WTC11 (cell line): Measurements from ENCODE around the gene MAN1A2. TPM values are rescaled to one million over a fixed set of nuclear protein-coding genes. Genes with fewer than 3 reads are reported as not detected.

Source experiments
- ATAC-seq: fragments of 200-7000 bp; cut with Tn5 transposase; 2 replicates; pipeline ENCODE4 v1.10.0; 2021; ENCODE audit warnings: mild to moderate bottlenecking, moderate library complexity
- CTCF ChIA-PET: fragments of 300-600 bp; sonication (Branson Sonifier 250); formaldehyde crosslinking; loops from one replicate; lab custom pipeline; 2021; ENCODE audit warnings: antibody characterized with exemption; lab: Charles Lee
- POLR2A ChIA-PET: fragments of 350-600 bp; sonication (Branson Sonifier 250); formaldehyde crosslinking; loops from one replicate; lab custom pipeline; 2021; ENCODE audit warnings: antibody characterized with exemption; lab: Charles Lee
- DNase-seq: peaks from one replicate; pipeline ENCODE4 v3.0.0; 2021; ENCODE audit warnings: low spot score
- H3K27ac Mint-ChIP-seq: 2 replicates; pipeline ENCODE4 v1.8.0; 2021; ENCODE audit warnings: mixed read lengths
- H3K27me3 Mint-ChIP-seq: 2 replicates; pipeline ENCODE4 v1.8.0; 2021; ENCODE audit warnings: low read depth, mild to moderate bottlenecking, moderate library complexity, mixed read lengths
- H3K36me3 Mint-ChIP-seq: 2 replicates; pipeline ENCODE4 v1.8.0; 2021; ENCODE audit warnings: mixed read lengths
- H3K4me1 Mint-ChIP-seq: 2 replicates; pipeline ENCODE4 v1.8.0; 2022; ENCODE audit warnings: mixed read lengths
- H3K4me3 Mint-ChIP-seq: 2 replicates; pipeline ENCODE4 v1.8.0; 2021; ENCODE audit warnings: mild to moderate bottlenecking, moderate library complexity, mixed read lengths
- H3K9me3 Mint-ChIP-seq: 2 replicates; pipeline ENCODE4 v1.8.0; 2021; ENCODE audit warnings: mixed read lengths
- ATF1 ChIP-seq: sonication (generic); formaldehyde crosslinking; IDR thresholded peaks from 2 replicates; pipeline ENCODE4 v1.8.1; 2023; ENCODE audit warnings: mild to moderate bottlenecking, moderate library complexity, missing genetic modification reagents
- CREM ChIP-seq: sonication (generic); formaldehyde crosslinking; IDR thresholded peaks from 2 replicates; pipeline ENCODE4 v1.8.1; 2022; ENCODE audit warnings: mild to moderate bottlenecking, missing genetic modification reagents, moderate library complexity
- E2F4 ChIP-seq: sonication (generic); formaldehyde crosslinking; IDR thresholded peaks from 2 replicates; pipeline ENCODE4 v1.8.1; 2022; ENCODE audit warnings: low read depth, mild to moderate bottlenecking, moderate library complexity, missing genetic modification reagents, borderline replicate concordance
- ELF4 ChIP-seq: sonication (generic); formaldehyde crosslinking; IDR thresholded peaks from 2 replicates; pipeline ENCODE4 v1.8.1; 2022; ENCODE audit warnings: low read depth, mild to moderate bottlenecking, moderate library complexity, missing genetic modification reagents
- FOXP1 ChIP-seq: sonication (generic); formaldehyde crosslinking; IDR thresholded peaks from 2 replicates; pipeline ENCODE4 v1.8.0; 2022; ENCODE audit warnings: missing genetic modification reagents, mild to moderate bottlenecking, moderate library complexity, borderline replicate concordance
- HMGA2 ChIP-seq: fragments of 250-450 bp; sonication (Bioruptor Pico); IDR thresholded peaks from 2 replicates; pipeline ENCODE4 v1.4.0; 2021; ENCODE audit warnings: mild to moderate bottlenecking, moderate library complexity
- IRF1 ChIP-seq: sonication (generic); formaldehyde crosslinking; IDR thresholded peaks from 2 replicates; pipeline ENCODE4 v1.8.0; 2023; ENCODE audit warnings: missing genetic modification reagents
- KAT7 ChIP-seq: sonication (generic); formaldehyde crosslinking; IDR thresholded peaks from 2 replicates; pipeline ENCODE4 v1.8.1; 2023; ENCODE audit warnings: missing genetic modification reagents, mild to moderate bottlenecking, borderline replicate concordance
- MAX ChIP-seq: sonication (generic); formaldehyde crosslinking; IDR thresholded peaks from 2 replicates; pipeline ENCODE4 v1.8.0; 2022; ENCODE audit warnings: mild to moderate bottlenecking, missing genetic modification reagents
- MYBL2 ChIP-seq: sonication (generic); formaldehyde crosslinking; IDR thresholded peaks from 2 replicates; pipeline ENCODE4 v1.8.1; 2023; ENCODE audit warnings: mild to moderate bottlenecking, moderate library complexity, missing genetic modification reagents
- NFYB ChIP-seq: sonication (generic); formaldehyde crosslinking; conservative IDR thresholded peaks from 2 replicates; pipeline ENCODE4 v1.8.0; 2022; ENCODE audit warnings: low read depth, missing genetic modification reagents
- NR3C1 ChIP-seq: sonication (generic); formaldehyde crosslinking; conservative IDR thresholded peaks from 2 replicates; pipeline ENCODE4 v1.8.1; 2023; ENCODE audit warnings: low read depth, mild to moderate bottlenecking, missing genetic modification reagents
- TCF7 ChIP-seq: sonication (generic); formaldehyde crosslinking; IDR thresholded peaks from 2 replicates; pipeline ENCODE4 v1.8.0; 2022; ENCODE audit warnings: mild to moderate bottlenecking, low read depth, missing genetic modification reagents, moderate library complexity
- ZMAT4 ChIP-seq: fragments of 250-450 bp; sonication (Bioruptor Pico); IDR thresholded peaks from 2 replicates; pipeline ENCODE4 v1.9.0; 2021; ENCODE audit warnings: mild to moderate bottlenecking
- ZNF121 ChIP-seq: sonication (generic); formaldehyde crosslinking; IDR thresholded peaks from 2 replicates; pipeline ENCODE4 v1.8.0; 2023; ENCODE audit warnings: missing genetic modification reagents
- ZNF317 ChIP-seq: sonication (generic); formaldehyde crosslinking; IDR thresholded peaks from 2 replicates; pipeline ENCODE4 v1.8.1; 2023; ENCODE audit warnings: low read depth, mild to moderate bottlenecking, moderate library complexity, missing genetic modification reagents, borderline replicate concordance
- ZNF416 ChIP-seq: fragments of 250-450 bp; sonication (Bioruptor Pico); IDR thresholded peaks from 2 replicates; pipeline ENCODE4 v1.9.0; 2021; ENCODE audit warnings: mild to moderate bottlenecking, inconsistent platforms
- ZNF425 ChIP-seq: fragments of 250-450 bp; sonication (Bioruptor Pico); conservative IDR thresholded peaks from 2 replicates; pipeline ENCODE4 v1.9.0; 2021; ENCODE audit warnings: mild to moderate bottlenecking
- total RNA-seq: library from RNA; stranded (reverse); gene quantifications from 3 replicates; pipeline ENCODE4 v1.2.3, GENCODE V29; 2021
- TF ChIP-seq, protein P1 (sequence below): sonication (generic); formaldehyde crosslinking; IDR thresholded peaks from 2 replicates; pipeline ENCODE4 v1.8.1; 2022; ENCODE audit warnings: mild to moderate bottlenecking, moderate library complexity, missing genetic modification reagents
- TF ChIP-seq, protein P2 (sequence below): sonication (generic); formaldehyde crosslinking; IDR thresholded peaks from 2 replicates; pipeline ENCODE4 v1.8.1; 2023; ENCODE audit warnings: mild to moderate bottlenecking, missing genetic modification reagents, borderline replicate concordance
- TF ChIP-seq, protein P3 (sequence below): fragments of 200-600 bp; IDR thresholded peaks from 2 replicates; pipeline ENCODE4 v1.8.0; 2022; ENCODE audit warnings: antibody characterized with exemption
- TF ChIP-seq, protein P4 (sequence below): fragments of 250-450 bp; sonication (Bioruptor Pico); IDR thresholded peaks from 2 replicates; pipeline ENCODE4 v2.1.2; 2022; ENCODE audit warnings: mild to moderate bottlenecking, moderate library complexity

MAN1A2 gene
- total RNA-seq, 1 experiment from 2014 or later, result 16.0 TPM

DNA sequence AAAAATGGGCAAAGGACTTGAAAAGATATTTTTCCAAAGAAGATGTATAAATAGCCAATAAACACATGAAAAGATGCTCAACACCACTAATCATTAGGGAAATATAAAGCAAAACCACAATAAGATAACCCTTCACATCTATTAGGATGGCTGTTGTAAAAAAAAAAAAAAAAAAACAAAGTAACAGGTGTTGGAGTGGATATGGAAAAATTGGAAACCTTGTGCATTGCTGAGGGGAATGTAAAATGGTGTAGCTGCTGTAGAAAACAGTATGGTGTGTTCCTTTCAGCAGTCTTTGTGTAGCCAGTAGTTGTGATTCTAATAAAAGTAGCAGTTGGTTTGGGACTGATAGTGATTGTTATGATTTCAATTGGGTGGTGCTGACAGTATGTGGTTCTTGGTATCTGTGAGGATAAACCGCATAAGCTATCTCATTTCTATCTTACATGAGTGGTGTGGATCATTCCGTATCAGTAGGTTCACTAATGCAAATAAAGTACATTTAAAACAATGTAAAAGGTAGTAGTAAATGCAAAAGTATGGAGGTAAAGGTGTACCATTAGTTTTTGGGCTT is 19.9 kb downstream of the MAN1A2 start:
- CTCF ChIA-PET, result no interaction called here
- H3K36me3 Mint-ChIP-seq, result peaks cover 10% of the 10 kb centered on the region
- TF ChIP-seq, protein P1, sequence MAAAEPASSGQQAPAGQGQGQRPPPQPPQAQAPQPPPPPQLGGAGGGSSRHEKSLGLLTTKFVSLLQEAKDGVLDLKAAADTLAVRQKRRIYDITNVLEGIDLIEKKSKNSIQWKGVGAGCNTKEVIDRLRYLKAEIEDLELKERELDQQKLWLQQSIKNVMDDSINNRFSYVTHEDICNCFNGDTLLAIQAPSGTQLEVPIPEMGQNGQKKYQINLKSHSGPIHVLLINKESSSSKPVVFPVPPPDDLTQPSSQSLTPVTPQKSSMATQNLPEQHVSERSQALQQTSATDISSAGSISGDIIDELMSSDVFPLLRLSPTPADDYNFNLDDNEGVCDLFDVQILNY (CRISPR knock-in tag), result no peak
- TF ChIP-seq HMGA2 (CRISPR knock-in tag) (no peak), NR3C1 (CRISPR knock-in tag) (no peak), ZNF121 (CRISPR knock-in tag) (no peak), ZNF425 (CRISPR knock-in tag) (no peak), MAX (CRISPR knock-in tag) (no peak), ATF1 (CRISPR knock-in tag) (no peak), TCF7 (no peak), FOXP1 (no peak), NFYB (CRISPR knock-in tag) (no peak), ZNF416 (no peak), MYBL2 (no peak)
- TF ChIP-seq, protein P2, sequence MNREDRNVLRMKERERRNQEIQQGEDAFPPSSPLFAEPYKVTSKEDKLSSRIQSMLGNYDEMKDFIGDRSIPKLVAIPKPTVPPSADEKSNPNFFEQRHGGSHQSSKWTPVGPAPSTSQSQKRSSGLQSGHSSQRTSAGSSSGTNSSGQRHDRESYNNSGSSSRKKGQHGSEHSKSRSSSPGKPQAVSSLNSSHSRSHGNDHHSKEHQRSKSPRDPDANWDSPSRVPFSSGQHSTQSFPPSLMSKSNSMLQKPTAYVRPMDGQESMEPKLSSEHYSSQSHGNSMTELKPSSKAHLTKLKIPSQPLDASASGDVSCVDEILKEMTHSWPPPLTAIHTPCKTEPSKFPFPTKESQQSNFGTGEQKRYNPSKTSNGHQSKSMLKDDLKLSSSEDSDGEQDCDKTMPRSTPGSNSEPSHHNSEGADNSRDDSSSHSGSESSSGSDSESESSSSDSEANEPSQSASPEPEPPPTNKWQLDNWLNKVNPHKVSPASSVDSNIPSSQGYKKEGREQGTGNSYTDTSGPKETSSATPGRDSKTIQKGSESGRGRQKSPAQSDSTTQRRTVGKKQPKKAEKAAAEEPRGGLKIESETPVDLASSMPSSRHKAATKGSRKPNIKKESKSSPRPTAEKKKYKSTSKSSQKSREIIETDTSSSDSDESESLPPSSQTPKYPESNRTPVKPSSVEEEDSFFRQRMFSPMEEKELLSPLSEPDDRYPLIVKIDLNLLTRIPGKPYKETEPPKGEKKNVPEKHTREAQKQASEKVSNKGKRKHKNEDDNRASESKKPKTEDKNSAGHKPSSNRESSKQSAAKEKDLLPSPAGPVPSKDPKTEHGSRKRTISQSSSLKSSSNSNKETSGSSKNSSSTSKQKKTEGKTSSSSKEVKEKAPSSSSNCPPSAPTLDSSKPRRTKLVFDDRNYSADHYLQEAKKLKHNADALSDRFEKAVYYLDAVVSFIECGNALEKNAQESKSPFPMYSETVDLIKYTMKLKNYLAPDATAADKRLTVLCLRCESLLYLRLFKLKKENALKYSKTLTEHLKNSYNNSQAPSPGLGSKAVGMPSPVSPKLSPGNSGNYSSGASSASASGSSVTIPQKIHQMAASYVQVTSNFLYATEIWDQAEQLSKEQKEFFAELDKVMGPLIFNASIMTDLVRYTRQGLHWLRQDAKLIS, result no peak
- TF ChIP-seq, all 79 proteins: peak for 0
- DNase-seq (no peak), ATAC-seq (no peak)
- no peak overlapping the region for H3K4me3 Mint-ChIP-seq
- no peak overlapping the region for H3K27ac Mint-ChIP-seq
- peaks cover 17% of the 10 kb centered on the region for H3K4me1 Mint-ChIP-seq
- H3K9me3 Mint-ChIP-seq, result peaks cover 18% of the 10 kb centered on the region
- POLR2A ChIA-PET, result interaction anchor here (0.7 kb wide), 1 partner anchor 198 kb away, joined by 5 read pairs; no protein-coding TSS in a partner anchor
- H3K27me3 Mint-ChIP-seq, result peaks cover 4% of the 10 kb centered on the region; the same call in 1 of the 2 replicates

- peaks cover 4% of the 10 kb centered on the region; the same call in 1 of the 2 replicates for H3K27me3 Mint-ChIP-seq
- ATAC-seq (no peak), DNase-seq (no peak)
- ChIA-PET POLR2A (no interaction called here), CTCF (no interaction called here)
- H3K4me1 Mint-ChIP-seq, result peaks cover 26% of the 10 kb centered on the region
- H3K36me3 Mint-ChIP-seq, result peaks cover 6% of the 10 kb centered on the region
- H3K4me3 Mint-ChIP-seq, result no peak overlapping the region
- H3K27ac Mint-ChIP-seq, result no peak overlapping the region
- peaks cover 10% of the 10 kb centered on the region for H3K9me3 Mint-ChIP-seq
- TF ChIP-seq, protein P3, sequence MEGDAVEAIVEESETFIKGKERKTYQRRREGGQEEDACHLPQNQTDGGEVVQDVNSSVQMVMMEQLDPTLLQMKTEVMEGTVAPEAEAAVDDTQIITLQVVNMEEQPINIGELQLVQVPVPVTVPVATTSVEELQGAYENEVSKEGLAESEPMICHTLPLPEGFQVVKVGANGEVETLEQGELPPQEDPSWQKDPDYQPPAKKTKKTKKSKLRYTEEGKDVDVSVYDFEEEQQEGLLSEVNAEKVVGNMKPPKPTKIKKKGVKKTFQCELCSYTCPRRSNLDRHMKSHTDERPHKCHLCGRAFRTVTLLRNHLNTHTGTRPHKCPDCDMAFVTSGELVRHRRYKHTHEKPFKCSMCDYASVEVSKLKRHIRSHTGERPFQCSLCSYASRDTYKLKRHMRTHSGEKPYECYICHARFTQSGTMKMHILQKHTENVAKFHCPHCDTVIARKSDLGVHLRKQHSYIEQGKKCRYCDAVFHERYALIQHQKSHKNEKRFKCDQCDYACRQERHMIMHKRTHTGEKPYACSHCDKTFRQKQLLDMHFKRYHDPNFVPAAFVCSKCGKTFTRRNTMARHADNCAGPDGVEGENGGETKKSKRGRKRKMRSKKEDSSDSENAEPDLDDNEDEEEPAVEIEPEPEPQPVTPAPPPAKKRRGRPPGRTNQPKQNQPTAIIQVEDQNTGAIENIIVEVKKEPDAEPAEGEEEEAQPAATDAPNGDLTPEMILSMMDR, result no peak
- TF ChIP-seq E2F4 (CRISPR knock-in tag), result no peak
- TF ChIP-seq ZNF121 (CRISPR knock-in tag), result no peak
- no peak for TF ChIP-seq IRF1
- no peak for TF ChIP-seq ELF4 (CRISPR knock-in tag)
- no peak for TF ChIP-seq CREM (CRISPR knock-in tag)
- no peak for TF ChIP-seq ZNF317 (CRISPR knock-in tag)
- TF ChIP-seq ZMAT4 (CRISPR knock-in tag), result no peak
- TF ChIP-seq, protein P4, sequence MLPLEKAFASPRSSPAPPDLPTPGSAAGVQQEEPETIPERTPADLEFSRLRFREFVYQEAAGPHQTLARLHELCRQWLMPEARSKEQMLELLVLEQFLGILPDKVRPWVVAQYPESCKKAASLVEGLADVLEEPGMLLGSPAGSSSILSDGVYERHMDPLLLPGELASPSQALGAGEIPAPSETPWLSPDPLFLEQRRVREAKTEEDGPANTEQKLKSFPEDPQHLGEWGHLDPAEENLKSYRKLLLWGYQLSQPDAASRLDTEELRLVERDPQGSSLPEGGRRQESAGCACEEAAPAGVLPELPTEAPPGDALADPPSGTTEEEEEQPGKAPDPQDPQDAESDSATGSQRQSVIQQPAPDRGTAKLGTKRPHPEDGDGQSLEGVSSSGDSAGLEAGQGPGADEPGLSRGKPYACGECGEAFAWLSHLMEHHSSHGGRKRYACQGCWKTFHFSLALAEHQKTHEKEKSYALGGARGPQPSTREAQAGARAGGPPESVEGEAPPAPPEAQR (CRISPR knock-in tag), result no peak
- no peak for TF ChIP-seq NFYB (CRISPR knock-in tag)
- TF ChIP-seq NR3C1 (CRISPR knock-in tag), result no peak
- TF ChIP-seq KAT7 (CRISPR knock-in tag), result no peak
Measured at GRCh38 chr1:117388328-117388727, 21.1 kb downstream of the MAN1A2 start.
